GM12865 (cell line): Measurements from ENCODE around the gene PEAK1.

Source experiments
- DNase-seq: peaks from one replicate; pipeline ENCODE4 v3.0.0; 2010; ENCODE audit warnings: low read depth
- H3K4me3 ChIP-seq: 2 replicates; pipeline ENCODE4 v1.5.1; 2011; ENCODE audit warnings: mild to moderate bottlenecking, low read depth, low read length, control low read depth
- CTCF ChIP-seq: IDR thresholded peaks from 2 replicates; pipeline ENCODE4 v1.5.1; 2011; ENCODE audit warnings: low read length, control low read depth, low read depth, inconsistent platforms; ENCODE audit not compliant: insufficient read depth; ENCODE audit errors: missing control alignments

Gene PEAK1

GRCh38 chr15:77138167-77138522 is 281.8 kb downstream of the PEAK1 start:
- no peak for TF ChIP-seq CTCF
- H3K4me3 ChIP-seq, result no peak overlapping the region
- DNase-seq, result no peak

GRCh38 chr15:77135181-77135580 is 284.7 kb downstream of the PEAK1 start:
- no peak for DNase-seq
- no peak overlapping the region for H3K4me3 ChIP-seq
- no peak for TF ChIP-seq CTCF

GRCh38 chr15:77130315-77130930 is 289.5 kb downstream of the PEAK1 start:
- no peak for TF ChIP-seq CTCF
- no peak overlapping the region for H3K4me3 ChIP-seq

GRCh38 chr15:77127626-77128025 is 292.3 kb downstream of the PEAK1 start:
- TF ChIP-seq CTCF, result no peak
- H3K4me3 ChIP-seq, result no peak overlapping the region
- DNase-seq, result no peak

More at GRCh38 chr15:77130315-77130930, 289.5 kb downstream of the PEAK1 start:
- no peak for DNase-seq

- no peak overlapping the region for H3K4me3 ChIP-seq
- TF ChIP-seq CTCF, result no peak
- DNase-seq, result no peak
Observed at GRCh38 chr15:77126529-77127326, 293.2 kb downstream of the PEAK1 start.

- TF ChIP-seq CTCF, result no peak
- no peak overlapping the region for H3K4me3 ChIP-seq
- DNase-seq, result no peak
Observed at GRCh38 chr15:77123854-77124253, 296.1 kb downstream of the PEAK1 start.
